ENCODE data around the gene CFAP300.

The CFAP300 gene

DNA sequence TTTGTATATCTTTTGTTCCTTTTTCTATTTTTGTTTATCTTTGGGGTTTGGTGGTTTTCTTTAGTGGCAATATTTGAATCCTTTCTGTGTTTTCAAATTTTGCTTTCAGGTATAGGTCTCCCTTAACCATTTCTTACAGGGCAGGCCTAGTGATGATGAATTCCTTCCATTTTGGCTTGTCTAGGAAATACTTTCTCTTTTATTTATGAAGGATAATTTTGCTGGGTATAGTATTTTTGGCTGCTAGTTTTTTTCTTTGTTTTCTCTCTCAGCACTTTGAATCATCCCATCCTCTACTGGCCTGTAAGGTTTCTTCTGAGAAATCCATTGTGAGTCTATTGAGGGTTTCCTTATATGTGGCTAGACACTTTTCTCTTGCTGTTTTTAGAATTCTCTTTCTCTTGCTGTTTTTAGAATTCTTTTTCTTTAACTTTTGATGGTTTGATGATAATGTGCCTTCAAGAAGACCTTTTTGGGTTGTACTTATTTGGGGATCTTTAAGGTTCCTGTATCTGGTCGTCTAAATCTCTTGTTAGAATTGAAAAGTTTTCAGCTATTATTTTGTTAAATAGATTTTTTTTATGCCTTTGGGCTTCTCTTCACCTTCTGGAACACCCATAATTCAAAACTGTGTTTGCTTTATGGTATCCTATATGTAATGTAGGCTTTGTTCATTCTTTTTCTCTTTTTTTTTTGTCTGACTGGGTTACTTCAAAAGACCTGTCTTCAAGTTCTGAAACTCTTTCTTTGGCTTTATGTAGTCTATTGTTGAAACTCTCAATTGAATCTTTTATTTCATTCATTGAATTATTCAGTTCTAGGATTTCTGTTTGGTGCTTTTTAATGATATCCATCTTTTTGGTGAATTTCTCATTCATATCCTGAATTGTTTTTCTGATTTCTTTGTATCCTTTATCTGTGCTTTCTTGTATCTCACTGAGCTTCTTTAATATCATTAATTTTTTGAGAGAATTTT lies 24.5 kb downstream of the CFAP300 start:
- DNase-seq (ENCODE audit: extremely low read depth in 1 of 2, low read depth in 1 of 2) = no peak

DNA sequence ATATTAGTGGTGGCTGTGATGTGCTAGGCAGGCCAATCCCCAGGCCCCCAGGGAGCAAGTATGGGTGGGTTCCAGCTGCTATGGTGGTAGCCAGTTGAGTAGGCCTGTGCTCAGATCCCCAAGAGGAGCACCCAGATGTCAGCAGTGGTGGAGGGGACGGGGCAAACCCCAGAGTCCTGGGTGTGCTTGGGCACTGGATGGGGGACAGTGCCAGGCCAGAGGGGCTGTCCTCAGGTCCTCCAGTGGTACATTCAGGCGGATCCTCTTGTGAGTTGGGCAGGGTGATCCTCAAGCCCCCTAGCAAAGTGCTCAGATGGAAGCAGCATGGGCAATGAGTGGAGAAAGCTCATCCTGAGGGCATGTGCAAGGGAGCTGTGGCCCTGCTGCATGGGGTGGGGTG lies 26.0 kb downstream of the CFAP300 start:
- DNase-seq (ENCODE audit: extremely low read depth in 1 of 2, low read depth in 1 of 2) = no peak

DNA sequence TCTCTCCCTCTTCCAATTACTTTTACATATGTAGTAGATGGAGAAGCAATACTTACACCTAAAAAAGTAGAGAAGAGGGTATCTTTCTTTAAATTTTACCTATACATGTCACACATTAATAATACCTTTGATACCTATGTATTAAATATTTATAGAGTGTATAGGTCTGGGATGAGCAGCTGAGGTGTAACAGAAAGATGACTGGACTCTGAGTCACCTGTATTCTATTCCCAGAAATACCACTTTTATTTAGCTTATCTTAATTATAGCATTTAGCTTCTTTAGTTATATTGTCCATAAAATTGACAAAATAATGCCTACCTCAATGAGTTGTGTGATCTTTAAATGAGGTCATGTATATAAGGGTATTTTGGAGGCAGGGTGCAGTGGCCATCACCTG lies 32.4 kb downstream of the CFAP300 start:
- no peak for DNase-seq (ENCODE audit: extremely low read depth in 1 of 2, low read depth in 1 of 2)

DNA sequence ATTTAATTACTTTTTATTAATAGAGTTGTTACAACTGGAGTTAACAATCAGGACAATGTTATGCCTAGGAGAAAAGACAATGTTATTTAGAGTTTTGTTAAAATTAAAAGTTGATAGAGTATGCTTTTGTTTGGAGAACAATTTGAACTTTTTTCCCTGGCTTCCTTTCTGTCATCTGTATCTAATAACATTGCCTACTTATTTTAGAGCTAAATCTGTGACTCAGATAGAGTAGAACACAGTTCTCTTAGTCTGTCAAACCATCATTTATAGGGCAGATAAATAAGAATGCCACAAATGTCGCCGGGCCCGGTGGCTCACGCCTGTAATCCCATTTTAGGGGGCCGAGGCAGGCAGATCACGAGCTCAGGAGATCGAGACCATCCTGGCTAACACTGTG lies 34.1 kb downstream of the CFAP300 start:
- no peak for DNase-seq (ENCODE audit: extremely low read depth in 1 of 2, low read depth in 1 of 2)

DNA sequence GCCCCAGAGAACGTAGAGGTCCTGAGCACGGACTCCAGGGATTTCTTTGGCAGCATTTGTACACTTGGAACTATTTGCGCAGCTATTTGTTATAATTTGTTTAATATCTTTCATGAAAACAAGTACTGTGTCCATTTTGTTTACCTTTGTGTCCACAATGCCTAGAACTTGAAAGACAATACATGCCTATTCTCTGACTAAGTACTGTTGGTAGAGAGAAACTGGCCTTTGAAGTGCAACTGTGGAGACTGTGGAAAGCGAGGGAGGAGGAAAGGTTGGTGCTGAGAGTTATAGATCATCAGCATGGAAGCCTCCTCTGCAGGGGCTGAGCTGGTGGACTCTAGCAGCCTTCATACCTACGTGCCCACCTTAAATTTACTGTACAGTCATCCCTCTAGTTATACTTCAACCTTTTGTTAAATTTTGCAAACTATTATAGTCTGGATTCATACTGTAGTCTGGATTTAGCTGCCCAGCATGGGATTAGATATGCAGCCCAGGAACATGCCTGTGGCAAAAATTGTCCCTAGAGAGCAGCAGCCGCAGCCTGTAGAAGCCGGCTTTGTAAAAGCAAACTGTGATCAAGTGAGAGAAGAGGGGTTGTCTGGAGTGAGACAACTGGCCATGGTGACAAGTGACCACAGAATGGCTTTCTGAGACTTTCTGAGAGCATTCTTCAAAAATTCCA lies 38.8 kb downstream of the CFAP300 start:
- no peak for DNase-seq (ENCODE audit: extremely low read depth in 1 of 2, low read depth in 1 of 2)

DNA sequence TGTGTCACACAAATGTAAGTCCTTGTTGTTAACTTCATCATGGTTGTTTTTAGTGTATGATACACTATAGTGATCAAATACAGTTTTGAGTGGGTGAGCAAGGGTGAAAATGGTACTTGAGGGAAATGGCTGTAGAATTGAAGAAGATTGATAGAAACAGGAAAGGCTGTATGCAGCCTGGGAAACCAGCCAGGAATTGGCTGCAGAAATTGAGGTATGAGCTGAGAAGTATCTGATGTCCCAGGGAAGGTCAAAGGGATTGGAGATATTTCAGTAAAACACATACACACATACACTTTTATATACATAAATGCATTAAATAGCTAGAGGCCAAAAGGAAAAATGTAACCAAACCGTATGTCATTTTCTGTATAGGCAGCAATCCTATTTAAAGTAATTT lies 49.9 kb downstream of the CFAP300 start:
- DNase-seq (ENCODE audit: extremely low read depth in 1 of 2, low read depth in 1 of 2) = no peak

DNA sequence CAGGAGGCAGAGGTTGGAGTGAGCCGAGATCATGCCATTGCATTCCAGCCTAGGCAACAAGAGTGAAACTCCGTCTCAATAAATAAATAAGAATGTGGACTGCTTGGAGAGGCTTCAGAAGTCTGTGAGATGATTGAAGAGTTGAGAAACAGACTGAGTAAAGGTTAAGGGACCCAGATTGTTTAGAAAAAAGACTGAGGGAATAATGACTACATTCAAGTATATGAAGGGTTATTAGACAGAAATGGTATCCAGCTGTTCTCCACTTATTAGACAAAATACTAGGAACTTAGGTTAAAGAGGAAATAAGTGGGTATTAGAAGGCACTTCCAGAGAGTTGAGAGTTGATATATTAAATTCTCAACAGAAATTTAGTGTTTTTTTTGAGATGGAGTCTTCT lies 52.5 kb downstream of the CFAP300 start:
- no peak for DNase-seq (ENCODE audit: extremely low read depth in 1 of 2, low read depth in 1 of 2)

DNA sequence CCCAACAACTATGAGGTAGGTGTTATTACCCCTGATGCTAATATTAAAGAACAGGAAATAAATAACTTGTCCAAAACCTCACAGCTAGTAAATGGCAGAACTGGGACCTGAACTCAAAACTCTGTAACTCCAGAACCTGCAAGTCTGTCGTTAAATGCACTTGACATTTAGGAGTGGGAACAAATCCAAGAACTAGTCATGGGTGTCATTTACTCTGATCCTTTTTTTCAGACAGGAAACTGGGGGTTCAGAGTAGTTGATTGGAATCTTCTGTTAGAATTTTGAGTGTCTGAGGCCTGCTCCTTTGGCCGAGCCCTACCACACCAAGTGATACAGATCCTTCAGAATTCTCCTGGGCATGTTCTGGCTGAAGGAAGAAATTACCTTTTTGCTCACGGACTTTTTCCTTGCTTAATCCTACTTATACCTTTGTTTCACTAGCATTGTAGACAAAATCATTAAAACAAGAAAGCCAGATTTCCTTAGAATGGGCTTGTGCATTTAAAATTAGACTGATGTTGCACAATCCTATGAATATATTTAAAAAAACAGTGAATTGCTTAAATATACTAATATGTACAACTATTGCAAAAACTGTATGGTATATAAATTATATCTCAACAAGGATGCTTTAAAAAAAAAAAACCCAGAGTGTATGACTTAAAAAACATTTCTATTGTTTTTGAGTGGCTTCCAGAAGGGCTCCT lies 61.6 kb downstream of the CFAP300 start:
- DNase-seq (ENCODE audit: extremely low read depth in 1 of 2, low read depth in 1 of 2) = no peak

DNA sequence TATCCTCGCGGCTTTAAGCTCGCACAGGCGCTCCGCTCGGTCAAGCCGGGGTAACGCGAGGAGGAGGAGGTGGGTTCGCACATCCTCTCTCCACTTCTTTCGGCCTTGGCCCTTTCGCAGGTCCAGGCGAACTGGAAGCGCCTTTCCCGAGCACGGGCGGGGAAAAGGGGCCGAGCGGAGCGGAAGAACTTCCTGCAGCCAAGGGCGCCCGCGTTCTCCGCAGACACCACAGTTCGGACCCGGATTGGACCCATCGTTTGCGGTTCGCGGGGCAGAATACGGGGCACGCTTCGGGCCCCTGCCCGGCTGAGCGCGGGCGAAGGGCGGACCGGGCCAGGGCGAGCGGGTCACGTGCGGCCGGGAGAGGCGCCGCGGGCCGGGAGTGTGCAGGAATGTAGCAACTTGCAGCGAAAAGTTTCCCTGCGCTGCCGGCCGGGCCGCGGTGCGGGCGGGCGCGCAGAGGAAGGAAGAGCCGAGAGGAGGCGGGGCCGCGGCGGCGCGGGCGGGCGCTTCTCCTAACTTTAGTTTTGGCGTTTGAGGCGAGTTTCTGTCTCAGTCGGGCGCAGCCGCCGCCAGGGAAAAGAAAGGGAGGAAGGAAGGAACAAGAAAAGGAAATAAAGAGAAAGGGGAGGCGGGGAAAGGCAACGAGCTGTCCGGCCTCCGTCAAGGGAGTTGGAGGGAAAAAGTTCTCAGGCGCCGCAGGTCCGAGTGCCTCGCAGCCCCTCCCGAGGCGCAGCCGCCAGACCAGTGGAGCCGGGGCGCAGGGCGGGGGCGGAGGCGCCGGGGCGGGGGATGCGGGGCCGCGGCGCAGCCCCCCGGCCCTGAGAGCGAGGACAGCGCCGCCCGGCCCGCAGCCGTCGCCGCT lies 62.9 kb downstream of the CFAP300 start, which contains the start of gene YAP1:
Gene YAP1, plus strand, starts transcription at position 552 of the 865 bp plus-strand sequence. CDS start 402 bp downstream, outside the sequence.
- DNase-seq (ENCODE audit: extremely low read depth in 1 of 2, low read depth in 1 of 2) = peak; percentile 12 to 49

DNA sequence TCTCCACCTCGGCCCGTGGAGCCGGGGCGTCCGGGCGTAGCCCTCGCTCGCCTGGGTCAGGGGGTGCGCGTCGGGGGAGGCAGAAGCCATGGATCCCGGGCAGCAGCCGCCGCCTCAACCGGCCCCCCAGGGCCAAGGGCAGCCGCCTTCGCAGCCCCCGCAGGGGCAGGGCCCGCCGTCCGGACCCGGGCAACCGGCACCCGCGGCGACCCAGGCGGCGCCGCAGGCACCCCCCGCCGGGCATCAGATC lies 63.4 kb downstream of the CFAP300 start:
- no peak for DNase-seq (ENCODE audit: extremely low read depth in 1 of 2, low read depth in 1 of 2)

DNA sequence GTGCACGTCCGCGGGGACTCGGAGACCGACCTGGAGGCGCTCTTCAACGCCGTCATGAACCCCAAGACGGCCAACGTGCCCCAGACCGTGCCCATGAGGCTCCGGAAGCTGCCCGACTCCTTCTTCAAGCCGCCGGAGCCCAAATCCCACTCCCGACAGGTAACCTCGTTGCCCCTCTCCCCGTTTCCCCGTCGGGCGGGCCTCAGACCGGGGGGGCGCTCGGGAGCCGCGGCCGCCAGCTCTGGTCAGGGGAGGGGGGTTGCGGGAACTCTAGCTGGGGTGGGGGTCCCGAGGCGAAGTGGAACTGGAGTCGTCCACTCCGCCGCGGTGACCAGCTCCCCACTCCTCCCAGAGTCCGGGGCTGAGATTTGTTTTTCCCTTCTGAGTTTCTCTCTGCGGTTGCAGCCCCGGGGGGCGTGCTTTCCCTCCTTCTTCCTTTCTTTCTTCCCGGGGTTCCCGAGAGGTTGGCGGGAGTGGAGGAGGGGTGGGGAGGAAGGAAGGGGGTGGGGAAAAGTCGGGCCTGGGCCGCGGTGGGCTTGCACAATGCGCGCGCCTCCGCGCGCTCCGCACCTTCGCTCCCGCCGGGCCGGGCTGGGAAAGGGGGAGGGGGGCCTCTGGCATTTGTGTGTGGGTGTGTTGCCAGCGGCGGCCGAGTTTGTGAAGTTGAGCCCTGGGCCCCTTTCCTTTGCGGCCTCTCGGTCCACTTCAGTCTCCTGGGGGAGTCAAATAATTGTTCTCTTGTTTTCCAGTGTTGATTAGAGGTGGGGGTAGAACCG lies 64.0 kb downstream of the CFAP300 start:
- DNase-seq (ENCODE audit: extremely low read depth in 1 of 2, low read depth in 1 of 2) = no peak

DNA sequence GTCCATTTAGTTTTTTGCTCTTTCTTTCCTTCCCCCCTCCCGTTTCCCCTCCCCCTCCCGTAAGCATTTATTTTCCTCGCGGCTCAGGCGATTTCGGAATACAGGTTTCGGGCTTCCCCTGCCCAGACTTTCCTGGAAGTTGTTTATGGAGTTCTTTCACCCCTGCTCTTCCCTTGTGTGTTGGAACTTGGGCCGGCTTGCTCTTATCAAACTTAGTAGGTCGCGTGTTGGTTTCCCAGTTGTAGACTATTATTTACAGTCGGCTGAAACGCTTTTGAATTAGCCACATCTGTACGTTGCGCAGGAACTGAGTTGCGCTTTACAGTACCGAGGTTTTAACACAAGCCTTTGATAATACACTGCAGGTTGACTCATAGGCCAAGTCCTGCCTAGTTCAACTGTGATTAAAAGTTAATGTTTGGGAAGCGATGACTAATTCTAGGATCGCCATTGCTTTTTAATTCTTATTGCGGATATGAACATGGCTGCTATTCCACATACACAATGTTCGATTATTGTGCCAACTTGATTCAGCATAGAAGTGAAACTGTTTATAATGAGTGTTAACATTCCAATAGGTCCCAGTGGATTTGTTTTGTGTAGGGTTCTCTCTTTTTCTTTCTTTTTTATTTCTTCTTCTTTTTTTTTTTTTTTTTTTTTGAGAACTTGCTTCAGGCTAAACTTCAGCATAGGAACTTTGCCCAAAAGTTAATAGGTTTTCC lies 64.7 kb downstream of the CFAP300 start:
- DNase-seq (ENCODE audit: extremely low read depth in 1 of 2, low read depth in 1 of 2) = no peak

DNA sequence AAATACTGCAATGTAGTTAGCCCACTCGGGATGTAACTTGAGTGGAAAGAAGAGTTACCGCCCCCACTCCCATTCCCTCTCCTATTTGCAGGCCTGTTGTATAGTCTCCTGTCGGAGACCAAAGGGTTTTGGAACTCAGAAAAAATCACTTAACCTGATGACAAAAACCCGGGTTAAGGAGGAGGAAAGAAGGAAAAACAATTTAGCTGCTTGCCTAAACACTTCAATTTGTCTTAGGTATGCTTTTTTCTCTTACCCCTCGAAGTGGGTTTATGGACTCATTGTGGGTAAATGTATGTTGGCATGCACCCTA lies 65.2 kb downstream of the CFAP300 start:
- no peak for DNase-seq (ENCODE audit: extremely low read depth in 1 of 2, low read depth in 1 of 2)

DNA sequence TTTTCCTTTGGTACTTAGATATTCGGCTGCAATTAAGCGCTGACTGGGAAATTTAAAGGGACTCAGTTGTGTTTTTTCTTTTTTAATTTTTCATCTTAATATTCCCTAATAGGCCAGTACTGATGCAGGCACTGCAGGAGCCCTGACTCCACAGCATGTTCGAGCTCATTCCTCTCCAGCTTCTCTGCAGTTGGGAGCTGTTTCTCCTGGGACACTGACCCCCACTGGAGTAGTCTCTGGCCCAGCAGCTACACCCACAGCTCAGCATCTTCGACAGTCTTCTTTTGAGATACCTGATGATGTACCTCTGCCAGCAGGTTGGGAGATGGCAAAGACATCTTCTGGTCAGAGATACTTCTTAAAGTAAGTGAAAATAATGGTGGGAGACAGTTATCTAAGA lies 66.8 kb downstream of the CFAP300 start:
- DNase-seq (ENCODE audit: extremely low read depth in 1 of 2, low read depth in 1 of 2) = no peak

DNA sequence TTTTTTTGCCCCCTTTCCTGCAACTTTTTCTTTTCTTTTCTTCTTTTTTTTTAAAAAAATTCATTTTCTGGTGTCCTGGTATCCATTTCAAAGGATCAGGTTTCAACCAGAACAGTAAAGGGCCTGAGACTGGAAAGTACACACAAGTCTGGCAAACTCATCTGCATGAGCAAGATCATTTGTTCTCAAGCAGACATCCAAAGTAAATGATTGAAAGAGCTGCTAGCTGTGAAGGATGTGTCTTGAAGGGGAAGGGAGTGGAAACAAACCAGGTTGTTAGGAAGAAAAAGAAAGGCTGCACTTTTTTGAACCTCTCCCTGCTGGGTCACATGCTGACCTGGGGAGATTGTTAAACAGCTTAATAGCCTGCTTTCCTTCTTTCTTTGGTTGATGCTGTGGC lies 68.3 kb downstream of the CFAP300 start:
- DNase-seq (ENCODE audit: extremely low read depth in 1 of 2, low read depth in 1 of 2) = no peak

DNA sequence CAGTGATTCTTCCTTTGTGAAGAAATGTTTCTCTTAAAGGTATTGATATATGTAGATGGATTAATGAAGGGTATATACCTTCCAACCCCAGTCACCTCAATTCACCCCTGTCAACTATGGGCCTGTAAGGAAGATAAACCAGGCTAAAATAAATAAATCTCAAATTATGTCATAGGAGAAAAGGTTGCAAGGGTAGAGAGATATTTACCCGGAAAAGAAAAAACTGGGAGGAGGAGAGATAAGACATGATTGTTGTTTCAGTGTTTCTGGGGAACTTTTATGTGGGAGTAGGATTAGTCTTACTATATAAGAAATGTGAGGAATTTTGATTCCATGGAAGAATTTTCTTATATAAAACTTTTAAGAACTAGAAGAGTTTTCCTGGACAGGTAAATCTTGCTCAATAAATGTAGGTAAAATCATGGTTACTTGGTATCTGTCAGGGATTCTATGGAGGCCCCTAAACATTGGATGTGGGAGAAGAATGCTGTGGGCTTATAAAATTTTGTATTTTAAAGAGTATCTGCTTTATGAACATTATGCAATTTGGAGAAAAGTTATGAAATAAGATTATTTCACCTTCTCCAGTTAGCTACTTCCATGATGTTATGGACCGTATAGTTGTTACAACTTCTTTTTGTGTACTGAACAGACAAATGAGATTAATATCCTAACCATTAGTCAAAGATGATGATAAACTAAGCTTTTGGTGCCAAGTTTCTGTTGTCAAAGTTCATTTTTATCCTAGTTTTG lies 69.4 kb downstream of the CFAP300 start:
- no peak for DNase-seq (ENCODE audit: extremely low read depth in 1 of 2, low read depth in 1 of 2)

DNA sequence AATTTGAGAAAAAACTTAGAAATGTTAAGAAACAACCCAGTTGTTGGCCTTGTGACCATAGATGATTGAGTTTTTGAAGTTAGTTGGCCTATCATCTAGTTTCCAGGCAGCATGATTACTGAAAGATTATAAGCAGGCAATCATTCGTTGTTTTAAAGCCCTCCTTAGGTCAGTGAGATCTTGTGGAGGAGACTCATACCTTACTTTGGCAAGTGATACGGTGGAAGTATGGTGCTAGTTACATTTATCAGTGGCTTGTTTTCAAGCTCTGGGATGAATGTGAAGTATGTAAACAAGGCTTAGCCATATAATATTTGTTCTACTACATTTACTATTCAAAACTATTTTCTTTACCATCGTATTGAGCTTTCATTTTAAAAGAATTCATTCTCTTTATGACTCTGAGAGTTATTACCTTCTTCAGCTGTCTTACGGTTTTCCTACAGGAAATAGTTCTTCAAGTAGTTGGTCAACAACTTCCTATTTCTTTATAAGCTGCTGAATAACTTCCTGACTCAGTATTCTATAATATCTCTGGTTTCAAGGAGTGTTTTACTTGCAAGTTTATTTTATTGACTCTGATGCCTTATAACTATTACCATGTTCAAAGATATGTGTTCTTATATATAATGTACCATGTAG lies 70.4 kb downstream of the CFAP300 start:
- no peak for DNase-seq (ENCODE audit: extremely low read depth in 1 of 2, low read depth in 1 of 2)

DNA sequence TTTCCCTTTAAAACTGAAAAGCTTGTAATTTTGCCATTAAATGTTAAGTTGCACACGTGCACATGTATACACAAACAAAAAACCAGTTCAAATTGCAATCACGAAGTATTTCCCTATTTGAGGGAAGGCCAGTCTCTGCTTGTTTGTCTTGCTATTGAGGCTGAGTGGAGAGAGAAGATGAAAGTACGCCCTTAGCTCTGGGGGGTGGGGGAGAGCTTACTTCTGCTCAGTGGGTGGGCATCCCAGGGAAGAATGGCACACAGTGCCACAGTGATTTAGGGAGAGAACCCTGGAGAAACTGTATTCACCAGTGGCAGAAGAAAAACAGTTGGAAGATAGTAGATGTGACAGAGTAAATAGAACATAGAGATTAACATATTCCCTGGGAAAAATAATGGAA lies 71.7 kb downstream of the CFAP300 start:
- DNase-seq (ENCODE audit: extremely low read depth in 1 of 2, low read depth in 1 of 2) = no peak
